K562 (cell line): ENCODE data around the gene ZNF165. TPM values are rescaled to one million over a fixed set of nuclear protein-coding genes. Genes with fewer than 3 reads are reported as not detected.

Source experiments
- BACH1 ChIP-seq: fragments of 200-800 bp; sonication (Bioruptor generic); IDR thresholded peaks from 2 replicates; pipeline ENCODE4 v1.6.1; 2016; ENCODE audit warnings: missing genetic modification characterization, missing compliant biosample characterization
- BCL6 ChIP-seq: fragments of 250-450 bp; sonication (Bioruptor Pico); IDR thresholded peaks from 2 replicates; pipeline ENCODE4 v1.4.0; 2020
- CREM ChIP-seq: IDR thresholded peaks from 2 replicates; pipeline ENCODE4 v1.6.1; 2014; ENCODE audit warnings: antibody characterized with exemption, low read depth
- EP300 ChIP-seq: IDR thresholded peaks from 2 replicates; pipeline ENCODE4 v1.6.1; 2012; ENCODE audit warnings: low read length, improper control_type of control experiment
- GATAD2B ChIP-seq: fragments of 450-650 bp; IDR thresholded peaks from 2 replicates; pipeline ENCODE4 v1.6.1; 2017; ENCODE audit warnings: mild to moderate bottlenecking, borderline replicate concordance
- JUNB ChIP-seq: fragments of 450-650 bp; formaldehyde crosslinking; conservative IDR thresholded peaks from 2 replicates; pipeline ENCODE4 v1.4.0; 2020; ENCODE audit warnings: mild to moderate bottlenecking
- KLF6 ChIP-seq: fragments of 250-450 bp; sonication (Bioruptor Pico); IDR thresholded peaks from 2 replicates; pipeline ENCODE4 v1.4.0; 2020; ENCODE audit warnings: mild to moderate bottlenecking, moderate library complexity, borderline replicate concordance
- MED1 ChIP-seq: sonication (generic); formaldehyde crosslinking; IDR thresholded peaks from 2 replicates; pipeline ENCODE4 v1.8.1; 2023; ENCODE audit warnings: missing genetic modification reagents, borderline replicate concordance
- NFXL1 ChIP-seq: fragments of 450-650 bp; formaldehyde crosslinking; IDR thresholded peaks from 2 replicates; pipeline ENCODE4 v1.4.0; 2021; ENCODE audit warnings: mild to moderate bottlenecking
- NR1H2 ChIP-seq: sonication (generic); formaldehyde crosslinking; IDR thresholded peaks from 2 replicates; pipeline ENCODE4 v1.4.0; 2020; ENCODE audit warnings: mild to moderate bottlenecking, missing genetic modification reagents
- PML ChIP-seq: IDR thresholded peaks from 2 replicates; pipeline ENCODE4 v1.6.1; 2012; ENCODE audit warnings: low read length, inconsistent platforms
- SAFB2 ChIP-seq: fragments of 200-400 bp; formaldehyde crosslinking; IDR thresholded peaks from 2 replicates; pipeline ENCODE4 v1.6.1; 2018; ENCODE audit warnings: borderline replicate concordance, low read length, low read depth, moderate library complexity; ENCODE audit not compliant: severe bottlenecking
- SNRNP70 ChIP-seq: fragments of 200-400 bp; formaldehyde crosslinking; optimal IDR thresholded peaks from 2 replicates; pipeline ENCODE3; 2017; ENCODE audit warnings: low read depth, low read length
- WHSC1 ChIP-seq: IDR thresholded peaks from one replicate; pipeline ENCODE4 v1.6.1; 2012; ENCODE audit warnings: low read length, control low read depth, inconsistent platforms
- ZKSCAN1 ChIP-seq: fragments of 150-350 bp; IDR thresholded peaks from 2 replicates; pipeline ENCODE4 v1.6.1; 2016; ENCODE audit warnings: low read depth, low read length
- ZNF347 ChIP-seq: fragments of 450-650 bp; formaldehyde crosslinking; IDR thresholded peaks from 2 replicates; pipeline ENCODE4 v1.4.0; 2020; ENCODE audit warnings: low read depth, mild to moderate bottlenecking, moderate library complexity
- ZNF57 ChIP-seq: fragments of 450-650 bp; formaldehyde crosslinking; IDR thresholded peaks from 2 replicates; pipeline ENCODE4 v1.4.0; 2020; ENCODE audit warnings: mild to moderate bottlenecking, moderate library complexity
- ZNF764 ChIP-seq: fragments of 250-450 bp; sonication (Bioruptor Pico); IDR thresholded peaks from 2 replicates; pipeline ENCODE4 v1.4.0; 2020; ENCODE audit warnings: low read depth, mild to moderate bottlenecking, moderate library complexity
- polyA plus RNA-seq, 8 experiments: library from polyadenylated mRNA; depleted of rRNA in 4 of 8; stranded (reverse) in 5 of 8; unstranded in 3 of 8; fragments of >200 nt; fragmentation: Nextera tagmentation in 2 of 8; fragmentation: Illumina TruSeq in 1 of 8; extraction: Ambion mirVana in 2 of 8; extraction: Trizol in 1 of 8; gene quantifications; 2 replicates each; pipeline versions ENCODE4 v1.2.1 to v1.2.3, GENCODE V29; 2011 to 2014; ENCODE audit warnings: inconsistent platforms in 1 of 8, missing spikeins in 1 of 8
- total RNA-seq, 7 experiments: library from RNA; depleted of rRNA in 6 of 7; stranded (reverse); fragments of >200 nt in 6 of 7; fragmentation: Illumina TruSeq in 2 of 7; extraction: Trizol in 2 of 7; gene quantifications; 2 replicates each; pipeline versions ENCODE4 v1.2.1 to v1.2.3, GENCODE V29; 2011 to 2021; ENCODE audit warnings: low replicate concordance in 1 of 7
- TF ChIP-seq, protein P1 (sequence below), 2 experiments: fragments of 450-650 bp in 1 of 2; IDR thresholded peaks; 2 replicates each; pipeline ENCODE4 v1.6.1; 2011 to 2017; ENCODE audit warnings: low read depth in 2 of 2, antibody characterized with exemption in 1 of 2, borderline replicate concordance in 1 of 2, low read length in 1 of 2, mild to moderate bottlenecking in 1 of 2, mixed read lengths in 1 of 2; ENCODE audit not compliant: control insufficient read depth in 1 of 2
- TF ChIP-seq, protein P2 (sequence below): fragments of 450-650 bp; formaldehyde crosslinking; IDR thresholded peaks from 2 replicates; pipeline ENCODE4 v1.4.0; 2022; ENCODE audit warnings: missing genetic modification characterization
- TF ChIP-seq, protein P3 (sequence below): sonication (generic); formaldehyde crosslinking; IDR thresholded peaks from 2 replicates; pipeline ENCODE4 v1.8.1; 2023; ENCODE audit warnings: mild to moderate bottlenecking, missing genetic modification reagents

The ZNF165 gene
- total and polyA plus RNA-seq, 9 of the 15 experiments (the other 6 are each of a cell fraction or from before 2014, with no cell fraction given), result 0.82 to 3.6 (median 1.2) TPM

DNA sequence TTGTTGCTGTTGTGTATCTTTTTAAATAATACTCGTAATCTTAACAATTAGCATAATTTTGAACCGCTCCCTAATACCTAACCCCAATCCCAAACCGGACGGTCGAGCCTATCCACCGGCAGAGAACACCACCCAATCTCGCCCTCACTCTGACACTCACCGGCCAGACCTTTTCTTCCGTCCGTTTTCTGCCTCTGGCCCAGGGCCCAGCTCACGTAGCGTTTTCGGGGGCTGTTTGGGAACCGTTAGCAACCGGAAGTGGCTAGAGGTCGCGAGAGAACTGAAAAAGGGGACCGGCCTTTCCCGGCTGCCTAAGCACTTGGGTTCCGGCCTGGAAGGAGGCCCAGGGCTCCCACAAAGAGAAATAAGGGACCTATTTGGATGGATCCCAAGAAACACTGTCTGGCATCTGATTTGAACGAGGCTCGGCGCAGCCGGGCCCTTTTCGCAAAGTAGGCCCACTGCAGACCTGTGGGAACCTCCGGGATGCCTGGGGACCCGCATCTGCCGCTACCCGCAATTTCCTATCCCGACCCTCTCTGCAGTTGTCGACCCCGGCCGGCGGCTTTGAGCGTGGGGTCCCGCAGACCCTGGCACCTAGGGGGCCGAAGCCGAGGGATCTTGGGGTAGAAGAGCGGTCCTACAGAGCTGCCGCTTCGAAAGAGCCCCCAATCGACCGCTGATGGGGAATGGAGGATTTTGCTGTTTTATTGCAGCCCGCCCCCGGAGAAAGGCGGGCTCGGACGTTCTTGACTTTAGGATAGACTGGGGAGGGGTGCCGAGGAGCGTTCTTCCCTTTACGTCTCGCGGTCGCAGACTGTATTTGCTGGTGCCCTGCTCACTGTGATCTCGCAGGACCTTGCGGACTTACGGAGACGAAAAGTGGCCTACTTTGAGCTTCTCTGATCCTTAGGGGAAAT, 56.5 kb downstream of the ZNF165 start (continued):
- TF ChIP-seq, protein P1, sequence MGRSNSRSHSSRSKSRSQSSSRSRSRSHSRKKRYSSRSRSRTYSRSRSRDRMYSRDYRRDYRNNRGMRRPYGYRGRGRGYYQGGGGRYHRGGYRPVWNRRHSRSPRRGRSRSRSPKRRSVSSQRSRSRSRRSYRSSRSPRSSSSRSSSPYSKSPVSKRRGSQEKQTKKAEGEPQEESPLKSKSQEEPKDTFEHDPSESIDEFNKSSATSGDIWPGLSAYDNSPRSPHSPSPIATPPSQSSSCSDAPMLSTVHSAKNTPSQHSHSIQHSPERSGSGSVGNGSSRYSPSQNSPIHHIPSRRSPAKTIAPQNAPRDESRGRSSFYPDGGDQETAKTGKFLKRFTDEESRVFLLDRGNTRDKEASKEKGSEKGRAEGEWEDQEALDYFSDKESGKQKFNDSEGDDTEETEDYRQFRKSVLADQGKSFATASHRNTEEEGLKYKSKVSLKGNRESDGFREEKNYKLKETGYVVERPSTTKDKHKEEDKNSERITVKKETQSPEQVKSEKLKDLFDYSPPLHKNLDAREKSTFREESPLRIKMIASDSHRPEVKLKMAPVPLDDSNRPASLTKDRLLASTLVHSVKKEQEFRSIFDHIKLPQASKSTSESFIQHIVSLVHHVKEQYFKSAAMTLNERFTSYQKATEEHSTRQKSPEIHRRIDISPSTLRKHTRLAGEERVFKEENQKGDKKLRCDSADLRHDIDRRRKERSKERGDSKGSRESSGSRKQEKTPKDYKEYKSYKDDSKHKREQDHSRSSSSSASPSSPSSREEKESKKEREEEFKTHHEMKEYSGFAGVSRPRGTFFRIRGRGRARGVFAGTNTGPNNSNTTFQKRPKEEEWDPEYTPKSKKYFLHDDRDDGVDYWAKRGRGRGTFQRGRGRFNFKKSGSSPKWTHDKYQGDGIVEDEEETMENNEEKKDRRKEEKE (IDR thresholded peaks at IDR 0.05; ENCODE audit: borderline replicate concordance in 1 of 2, control insufficient read depth in 1 of 2, low read depth in 2 of 2, low read length in 1 of 2), result peak in 1 of 2 experiments; percentile 98; a peak in 2 of 4 replicates
- TF ChIP-seq PML (peak; percentile 88), KLF6 (0 out of 2 replicates have a peak, but pooled peaks have one; percentile 7), SNRNP70 (no peak), NFXL1 (CRISPR knock-in tag) (no peak), ZNF764 (CRISPR knock-in tag) (no peak), NR1H2 (CRISPR knock-in tag) (no peak), EP300 (peak; percentile 91), ZKSCAN1 (peak; percentile 90), SAFB2 (no peak), BACH1 (tag) (no peak; the same call in 1 of the 2 replicates), ZNF347 (peak; percentile 53; the same call in 1 of the 2 replicates), GATAD2B (peak; percentile 98), MED1 (CRISPR knock-in tag) (no peak), JUNB (no peak), WHSC1 (no peak), BCL6 (no peak), CREM (peak; percentile 89), ZNF57 (peak; percentile 22; the same call in 1 of the 2 replicates)
- TF ChIP-seq, protein P2, sequence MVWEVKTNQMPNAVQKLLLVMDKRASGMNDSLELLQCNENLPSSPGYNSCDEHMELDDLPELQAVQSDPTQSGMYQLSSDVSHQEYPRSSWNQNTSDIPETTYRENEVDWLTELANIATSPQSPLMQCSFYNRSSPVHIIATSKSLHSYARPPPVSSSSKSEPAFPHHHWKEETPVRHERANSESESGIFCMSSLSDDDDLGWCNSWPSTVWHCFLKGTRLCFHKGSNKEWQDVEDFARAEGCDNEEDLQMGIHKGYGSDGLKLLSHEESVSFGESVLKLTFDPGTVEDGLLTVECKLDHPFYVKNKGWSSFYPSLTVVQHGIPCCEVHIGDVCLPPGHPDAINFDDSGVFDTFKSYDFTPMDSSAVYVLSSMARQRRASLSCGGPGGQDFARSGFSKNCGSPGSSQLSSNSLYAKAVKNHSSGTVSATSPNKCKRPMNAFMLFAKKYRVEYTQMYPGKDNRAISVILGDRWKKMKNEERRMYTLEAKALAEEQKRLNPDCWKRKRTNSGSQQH (CRISPR knock-in tag), result 0 out of 2 replicates have a peak, but pooled peaks have one; percentile 26
- TF ChIP-seq, protein P3, sequence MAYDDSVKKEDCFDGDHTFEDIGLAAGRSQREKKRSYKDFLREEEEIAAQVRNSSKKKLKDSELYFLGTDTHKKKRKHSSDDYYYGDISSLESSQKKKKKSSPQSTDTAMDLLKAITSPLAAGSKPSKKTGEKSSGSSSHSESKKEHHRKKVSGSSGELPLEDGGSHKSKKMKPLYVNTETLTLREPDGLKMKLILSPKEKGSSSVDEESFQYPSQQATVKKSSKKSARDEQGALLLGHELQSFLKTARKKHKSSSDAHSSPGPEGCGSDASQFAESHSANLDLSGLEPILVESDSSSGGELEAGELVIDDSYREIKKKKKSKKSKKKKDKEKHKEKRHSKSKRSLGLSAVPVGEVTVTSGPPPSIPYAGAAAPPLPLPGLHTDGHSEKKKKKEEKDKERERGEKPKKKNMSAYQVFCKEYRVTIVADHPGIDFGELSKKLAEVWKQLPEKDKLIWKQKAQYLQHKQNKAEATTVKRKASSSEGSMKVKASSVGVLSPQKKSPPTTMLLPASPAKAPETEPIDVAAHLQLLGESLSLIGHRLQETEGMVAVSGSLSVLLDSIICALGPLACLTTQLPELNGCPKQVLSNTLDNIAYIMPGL (CRISPR knock-in tag), result peak; percentile 90; the same call in 1 of the 2 replicates
